SK-N-SH (cell line): ENCODE measurements around the gene ARHGEF25. TPM values are rescaled to one million over a fixed set of nuclear protein-coding genes. Genes with fewer than 3 reads are reported as not detected.

Experiments
- CTCF ChIA-PET: fragments of 300-600, 350-600 bp; formaldehyde crosslinking; extraction: SDS; loops from one replicate; lab custom pipeline; 2021; lab: Yijun Ruan, JAX
- POLR2A ChIA-PET: fragments of 350-600 bp; sonication (Branson Sonifier 250); formaldehyde crosslinking; extraction: SDS; loops from one replicate; lab custom pipeline; 2020; ENCODE audit warnings: antibody characterized with exemption, inconsistent platforms; lab: Yijun Ruan, JAX
- DNase-seq: peaks from one replicate; pipeline ENCODE4 v3.0.0; 2012
- H2AFZ ChIP-seq: fragments of 200-600 bp; sonication (generic); 2 replicates; pipeline ENCODE4 v1.8.1; 2016; ENCODE audit warnings: antibody characterized with exemption, mild to moderate bottlenecking, low read depth
- H3F3A ChIP-seq: fragments of 200-600 bp; sonication (generic); replicated peaks from 2 replicates; pipeline ENCODE3; 2016; ENCODE audit warnings: antibody characterized with exemption, mild to moderate bottlenecking; ENCODE audit not compliant: insufficient read depth
- H3K27ac ChIP-seq, 2 experiments: fragments of 200-500 bp in 1 of 2; fragments of 200-600 bp in 1 of 2; sonication (Bioruptor generic) in 1 of 2; sonication (generic), shearing (Covaris generic) in 1 of 2; 2 replicates each; pipeline versions ENCODE4 v1.5.1 to v1.6.1; 2014 to 2016; ENCODE audit warnings: low read depth in 2 of 2, inconsistent platforms in 1 of 2, low read length in 1 of 2, mild to moderate bottlenecking in 1 of 2, mixed read lengths in 1 of 2
- H3K27me3 ChIP-seq: fragments of 200-600 bp; sonication (generic), shearing (Covaris generic); 2 replicates; pipeline ENCODE4 v1.6.1; 2016; ENCODE audit warnings: mixed run types; ENCODE audit not compliant: insufficient read depth
- H3K36me3 ChIP-seq, 2 experiments: fragments of 200-500 bp in 1 of 2; fragments of 200-600 bp in 1 of 2; sonication (Bioruptor generic) in 1 of 2; sonication (generic) in 1 of 2; replicated peaks in 1 of 2; 2 replicates each; pipeline versions ENCODE3 to v1.5.1; 2014 to 2016; ENCODE audit warnings: low read length in 1 of 2, mild to moderate bottlenecking in 1 of 2; ENCODE audit not compliant: insufficient read depth in 2 of 2, control insufficient read depth in 1 of 2
- H3K4me1 ChIP-seq, 2 experiments: fragments of 200-500 bp in 1 of 2; fragments of 200-600 bp in 1 of 2; sonication (Bioruptor generic) in 1 of 2; sonication (generic), shearing (Covaris generic) in 1 of 2; 2 replicates each; pipeline versions ENCODE4 v1.5.1 to v1.6.1; 2014 to 2016; ENCODE audit warnings: low read depth in 1 of 2, low read length in 1 of 2, mixed run types in 1 of 2; ENCODE audit not compliant: insufficient read depth in 2 of 2, control insufficient read depth in 1 of 2
- H3K4me2 ChIP-seq: fragments of 200-600 bp; sonication (generic), shearing (Covaris generic); 2 replicates; pipeline ENCODE4 v1.6.1; 2017; ENCODE audit warnings: mixed run types
- H3K4me3 ChIP-seq, 2 experiments: fragments of 200-500 bp in 1 of 2; fragments of 200-600 bp in 1 of 2; sonication (Bioruptor generic) in 1 of 2; sonication (generic), shearing (Covaris generic) in 1 of 2; 2 replicates each; pipeline versions ENCODE4 v1.5.1 to v1.8.1; 2014 to 2016; ENCODE audit warnings: low read depth in 2 of 2, inconsistent platforms in 1 of 2, low read length in 1 of 2, mild to moderate bottlenecking in 1 of 2, mixed read lengths in 1 of 2, moderate library complexity in 1 of 2
- H3K79me2 ChIP-seq: fragments of 200-600 bp; sonication (generic); 2 replicates; pipeline ENCODE4 v1.8.1; 2017; ENCODE audit warnings: mild to moderate bottlenecking; ENCODE audit not compliant: insufficient read depth
- H3K9ac ChIP-seq: fragments of 200-600 bp; sonication (generic); 2 replicates; pipeline ENCODE4 v1.6.1; 2017; ENCODE audit warnings: mixed run types
- H3K9me2 ChIP-seq: fragments of 200-600 bp; sonication (generic); 2 replicates; pipeline ENCODE4 v1.6.1; 2017; ENCODE audit warnings: mixed run types
- H3K9me3 ChIP-seq: fragments of 200-600 bp; sonication (generic); 2 replicates; pipeline ENCODE4 v1.6.1; 2017; ENCODE audit warnings: mixed run types, mild to moderate bottlenecking, moderate library complexity
- H4K20me1 ChIP-seq: fragments of 200-600 bp; sonication (generic); 2 replicates; pipeline ENCODE4 v1.6.1; 2017; ENCODE audit warnings: mild to moderate bottlenecking, mixed run types; ENCODE audit not compliant: insufficient read depth
- EZH2phosphoT487 ChIP-seq: fragments of 200-600 bp; sonication (generic); IDR thresholded peaks from 2 replicates; pipeline ENCODE4 v1.6.1; 2017; ENCODE audit warnings: low read depth, mixed run types, mild to moderate bottlenecking, antibody characterized with exemption, moderate library complexity, borderline replicate concordance
- IRF3 ChIP-seq: fragments of 150-350 bp; IDR thresholded peaks from 2 replicates; pipeline ENCODE4 v1.6.1; 2016; ENCODE audit warnings: mild to moderate bottlenecking, low read depth, low read length
- MAX ChIP-seq: IDR thresholded peaks from 2 replicates; pipeline ENCODE4 v1.4.0; 2012; ENCODE audit warnings: low read depth
- MXI1 ChIP-seq: IDR thresholded peaks from 2 replicates; pipeline ENCODE4 v1.6.1; 2012; ENCODE audit warnings: mild to moderate bottlenecking, low read depth, low read length, improper control_type of control experiment
- NFIC ChIP-seq: IDR thresholded peaks from 2 replicates; pipeline ENCODE4 v1.4.0; 2012; ENCODE audit warnings: borderline replicate concordance
- NRF1 ChIP-seq: IDR thresholded peaks from 2 replicates; pipeline ENCODE4 v1.6.1; 2012; ENCODE audit warnings: low read depth, mild to moderate bottlenecking, low read length
- RFX5 ChIP-seq: IDR thresholded peaks from 2 replicates; pipeline ENCODE4 v1.6.1; 2012; ENCODE audit warnings: mild to moderate bottlenecking, improper control_type of control experiment, low read length
- RXRA ChIP-seq: IDR thresholded peaks from 2 replicates; pipeline ENCODE4 v1.4.0; 2012; ENCODE audit warnings: low read depth, mild to moderate bottlenecking, borderline replicate concordance
- TAF1 ChIP-seq: IDR thresholded peaks from 2 replicates; pipeline ENCODE4 v1.6.1; 2012; ENCODE audit warnings: low read depth, mild to moderate bottlenecking, low read length, moderate library complexity, borderline replicate concordance
- TCF12 ChIP-seq: IDR thresholded peaks from 2 replicates; pipeline ENCODE4 v1.4.0; 2012
- TEAD4 ChIP-seq: IDR thresholded peaks from 2 replicates; pipeline ENCODE4 v1.4.0; 2012; ENCODE audit warnings: mild to moderate bottlenecking, borderline replicate concordance; ENCODE audit not compliant: insufficient read depth
- WGBS: methylation state at CpG from one replicate; pipeline ENCODE4 v1.1.6; 2017; ENCODE audit warnings: low lambda C conversion rate; 5-methylcytosine and 5-hydroxymethylcytosine counted together
- polyA plus RNA-seq, 3 experiments: library from polyadenylated mRNA; depleted of rRNA; stranded (reverse); fragments of >200 nt; gene quantifications; 2 replicates each; pipeline ENCODE4 v1.2.3, GENCODE V29; 2012
- TF ChIP-seq, protein P1 (sequence below): IDR thresholded peaks from 2 replicates; pipeline ENCODE4 v1.4.0; 2012; ENCODE audit warnings: low read depth, borderline replicate concordance

The ARHGEF25 gene
- polyA plus RNA-seq, 1 of the 3 experiments (the other 2 are of a cell fraction), result 48.1 TPM

- no peaks in the 10 kb centered on the region for H3K4me1 ChIP-seq
- peaks cover 30 to 82% of the 10 kb centered on the region in 2 experiments for H3K36me3 ChIP-seq
- no peak overlapping the region for H3K27ac ChIP-seq
- no peak overlapping the region for H3K9ac ChIP-seq
- H3K27me3 ChIP-seq, result no peaks in the 10 kb centered on the region
- CTCF ChIA-PET, result interaction anchor here (0.8 to 7.6 kb wide), 8 partner anchors 9 to 155 kb away, joined by 4 to 298 read pairs (median 75); partner anchors contain the start of genes B4GALNT1, DTX3 and PIP4K2C
- DNase-seq, result peak; percentile 25
- H3K9me2 ChIP-seq, result no peaks in the 10 kb centered on the region
- no peak overlapping the region for H2AFZ ChIP-seq
- no peak for TF ChIP-seq RFX5
- TF ChIP-seq, all 33 proteins: peak for 0
- POLR2A ChIA-PET, result no interaction called here
- H3K79me2 ChIP-seq, result no peaks in the 10 kb centered on the region
- H3K9me3 ChIP-seq, result no peaks in the 10 kb centered on the region
- H4K20me1 ChIP-seq, result no peaks in the 10 kb centered on the region
- no peaks in the 10 kb centered on the region for H3F3A ChIP-seq
- 88% methylated on average over 4 of the region's 4 CpGs for WGBS
- H3K4me3 ChIP-seq, result no peak overlapping the region
- no peak overlapping the region for H3K4me2 ChIP-seq
Observed at GRCh38 chr12:57580466-57580795, 30.8 kb upstream of the ARHGEF25 start.

DNA sequence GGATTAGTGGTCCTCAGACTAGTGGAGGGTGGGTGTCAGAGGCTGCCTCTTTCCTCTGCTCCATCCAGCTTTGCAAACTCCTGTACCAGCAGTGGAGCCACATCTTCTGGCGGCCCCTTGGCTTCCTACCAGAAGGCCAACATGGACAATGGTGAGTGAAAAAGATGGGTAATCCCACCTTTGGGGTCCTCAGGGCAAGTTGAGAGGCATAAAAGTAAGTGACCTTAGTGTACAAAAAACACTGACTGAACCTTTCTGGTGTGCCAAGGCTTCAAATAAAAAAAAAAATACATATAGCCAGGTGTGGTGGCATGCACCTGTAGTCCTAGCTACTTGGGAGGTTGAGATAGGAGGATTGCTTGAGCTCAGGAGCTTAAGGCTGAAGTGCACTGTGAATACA is 29.4 kb upstream of the ARHGEF25 start:
- Histone ChIP-seq H3K36me3 (peaks cover 23 to 76% of the 10 kb centered on the region in 2 experiments), H3K4me1 (no peaks in the 10 kb centered on the region), H3K4me2 (no peak overlapping the region), H3K79me2 (no peaks in the 10 kb centered on the region), H3F3A (no peaks in the 10 kb centered on the region), H3K9ac (no peak overlapping the region), H3K9me3 (no peaks in the 10 kb centered on the region), H4K20me1 (no peaks in the 10 kb centered on the region), H3K9me2 (no peaks in the 10 kb centered on the region), H2AFZ (no peak overlapping the region), H3K27me3 (no peaks in the 10 kb centered on the region), H3K4me3 (no peak overlapping the region), H3K27ac (no peak overlapping the region)
- POLR2A ChIA-PET, result no interaction called here
- no peak for DNase-seq
- CTCF ChIA-PET, result interaction anchor here (0.7 to 7.6 kb wide), 14 partner anchors 11 to 157 kb away, joined by 3 to 298 read pairs (median 52); partner anchors contain the start of genes ARHGEF25, B4GALNT1, DTX3 and OS9
- WGBS, result 100% methylated on average over 1 of the region's 1 CpG
- TF ChIP-seq RFX5, result no peak
- no peak for TF ChIP-seq RXRA
- TF ChIP-seq TCF12, result no peak
- TF ChIP-seq NFIC, result no peak
- TF ChIP-seq MXI1, result no peak
- TF ChIP-seq, protein P1, sequence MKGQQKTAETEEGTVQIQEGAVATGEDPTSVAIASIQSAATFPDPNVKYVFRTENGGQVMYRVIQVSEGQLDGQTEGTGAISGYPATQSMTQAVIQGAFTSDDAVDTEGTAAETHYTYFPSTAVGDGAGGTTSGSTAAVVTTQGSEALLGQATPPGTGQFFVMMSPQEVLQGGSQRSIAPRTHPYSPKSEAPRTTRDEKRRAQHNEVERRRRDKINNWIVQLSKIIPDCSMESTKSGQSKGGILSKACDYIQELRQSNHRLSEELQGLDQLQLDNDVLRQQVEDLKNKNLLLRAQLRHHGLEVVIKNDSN, result no peak
- no peak for TF ChIP-seq TAF1
- TF ChIP-seq EZH2phosphoT487, result no peak
- TF ChIP-seq TEAD4, result no peak
- TF ChIP-seq NRF1, result no peak
- no peak for TF ChIP-seq MAX
- TF ChIP-seq IRF3, result no peak
